ENCODE measurements around the gene NRN1.
"Not testable (repeated sequence)": the region's sequence is repeated elsewhere in the genome, so short reads cannot be mapped to it uniquely, and the experiment has no call there.

The NRN1 gene

DNA sequence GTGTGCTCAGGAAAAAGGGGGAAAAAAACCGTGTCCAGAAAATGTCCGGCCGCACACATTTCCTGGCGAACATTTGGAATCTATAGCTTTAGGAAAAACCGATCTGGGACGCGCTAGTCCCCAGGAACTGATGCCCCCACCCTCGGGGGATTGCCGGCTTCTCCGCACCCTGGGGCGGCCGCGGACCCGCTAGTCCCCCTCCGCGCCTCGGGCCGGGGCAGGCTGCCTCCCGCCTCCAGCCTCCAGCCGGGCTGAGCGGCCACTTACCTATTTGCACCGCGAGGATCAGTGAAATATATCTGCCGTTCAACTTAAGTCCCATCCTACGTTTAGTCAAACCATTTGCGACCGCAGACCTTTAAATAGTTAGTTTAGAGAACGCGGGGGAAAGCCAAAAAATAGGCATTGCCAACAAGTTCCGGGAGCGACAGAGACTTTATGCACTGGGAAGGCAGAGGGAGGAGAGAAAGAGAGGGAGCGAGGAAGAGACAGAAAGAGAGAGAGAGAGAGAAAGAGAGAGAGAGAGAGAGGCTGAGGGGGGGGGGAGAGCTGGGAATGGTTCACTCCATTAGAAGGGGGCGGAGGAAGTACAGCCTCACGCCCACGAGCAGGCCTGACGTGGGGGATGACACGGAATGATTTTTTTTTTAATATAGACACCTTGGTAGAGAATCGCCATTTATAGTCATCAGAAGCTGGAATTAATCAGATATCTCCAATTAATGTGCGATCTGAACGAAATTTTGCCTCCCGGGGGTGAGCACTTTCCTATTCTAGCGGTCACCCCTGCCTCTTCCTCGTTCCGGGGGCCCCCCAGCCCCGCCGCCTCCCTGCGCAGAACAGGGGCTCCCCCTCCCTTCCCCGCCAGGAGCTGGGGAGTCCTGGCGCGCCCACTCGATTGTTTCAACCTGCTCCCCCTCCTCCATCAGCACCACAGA, at the start of gene NRN1:
Gene NRN1, minus strand, starts transcription at position 498 of the 938 bp plus-strand sequence. Its CDS starts 176 bp downstream, at position 322.
- DNase-seq (ENCODE audit: low spot score), result no peak

GRCh38 chr6:6052216-6052615, 45.5 kb upstream of the NRN1 start:
- DNase-seq (ENCODE audit: low spot score), result no peak

DNA sequence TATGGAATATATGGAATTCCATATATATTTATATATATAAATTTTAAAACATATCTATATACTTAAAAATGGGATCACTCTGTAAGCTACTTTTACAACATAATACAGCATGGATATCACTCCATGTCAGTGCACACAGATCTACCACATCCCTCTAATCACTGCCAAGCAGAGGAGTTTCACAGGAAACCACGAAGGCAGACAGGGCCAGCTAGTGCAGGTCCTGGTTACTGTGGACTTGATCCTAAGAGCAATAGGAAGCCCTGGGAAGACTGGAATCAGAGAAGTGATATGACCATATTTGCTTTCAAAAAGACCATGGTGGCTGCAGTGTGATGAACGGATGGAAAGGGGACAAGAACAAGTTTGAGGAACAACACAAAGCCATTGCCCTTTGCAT, 40.0 kb upstream of the NRN1 start:
- no peak for DNase-seq (ENCODE audit: low spot score)

DNA sequence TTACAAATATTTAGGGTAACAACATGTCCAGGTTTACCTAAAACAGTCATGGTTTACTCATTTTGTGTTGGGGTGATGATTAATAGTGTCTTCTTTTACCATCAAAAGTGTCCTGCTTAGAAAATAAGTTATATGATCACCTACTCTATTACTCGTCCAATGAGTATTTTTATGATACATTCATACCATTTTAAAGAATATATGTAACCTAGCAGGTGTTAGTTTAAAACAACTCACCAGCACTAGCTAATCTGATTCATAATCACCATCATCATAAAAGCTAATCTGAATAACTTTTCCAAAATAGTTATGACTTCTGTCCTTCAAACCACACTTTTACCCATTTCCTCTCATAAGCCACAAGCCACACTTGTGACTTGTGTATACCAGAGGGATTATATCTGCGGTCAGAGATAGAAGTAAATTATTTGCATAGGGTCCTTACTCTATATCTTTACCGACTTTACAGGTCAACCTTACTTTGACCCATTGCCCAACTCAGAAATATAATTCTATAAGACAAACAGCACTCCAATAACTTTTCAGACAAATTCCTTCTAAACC, 33.3 kb upstream of the NRN1 start:
- no peak for DNase-seq (ENCODE audit: low spot score)

DNA sequence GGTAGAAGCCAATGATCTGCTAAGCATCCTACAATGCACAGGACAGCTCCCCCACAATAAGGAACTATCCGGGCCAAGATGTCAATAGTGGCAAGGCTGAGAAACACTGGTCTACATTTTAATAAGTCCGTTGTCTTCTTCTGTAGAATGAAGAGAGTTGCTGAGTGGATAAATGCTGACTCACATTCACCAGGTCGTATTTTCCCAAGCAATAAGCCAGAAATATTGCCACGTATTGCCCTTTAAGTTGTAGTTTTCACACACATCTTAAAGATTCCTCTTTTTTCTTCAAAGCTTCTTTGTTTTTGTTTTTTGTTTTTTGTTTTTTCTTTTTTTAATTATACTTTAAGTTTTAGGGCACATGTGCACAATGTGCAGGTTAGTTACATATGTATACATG, 30.5 kb upstream of the NRN1 start:
- no peak for DNase-seq (ENCODE audit: low spot score)

- DNase-seq (ENCODE audit: low spot score), result no peak
These were observed 27.1 kb upstream of the NRN1 start for GRCh38 chr6:6033858-6034257.

GRCh38 chr6:6026513-6027205, 19.9 kb upstream of the NRN1 start:
- no peak for DNase-seq (ENCODE audit: low spot score)

- no peak for DNase-seq (ENCODE audit: low spot score)
These were observed 19.0 kb upstream of the NRN1 start for GRCh38 chr6:6025736-6026135.

DNA sequence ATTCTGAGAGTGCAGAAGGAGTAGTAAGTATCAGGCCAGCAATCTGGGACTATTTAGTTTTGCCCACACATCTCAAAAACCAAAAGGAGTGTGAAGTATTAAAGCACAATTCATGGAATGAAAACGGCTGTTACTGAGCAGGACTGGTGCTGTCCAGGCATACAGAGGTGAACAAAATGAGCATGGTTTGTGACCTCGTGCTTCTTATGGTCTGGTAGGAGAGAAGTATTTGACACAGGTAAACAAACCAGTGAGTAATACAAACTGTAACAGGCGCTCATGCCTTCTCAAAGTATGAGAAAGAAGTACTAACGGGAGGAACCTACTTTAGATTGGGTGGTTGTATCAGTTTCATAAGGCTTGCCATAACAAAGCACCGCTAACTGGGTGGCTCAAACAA, 17.5 kb upstream of the NRN1 start:
- DNase-seq (ENCODE audit: low spot score), result no peak

DNA sequence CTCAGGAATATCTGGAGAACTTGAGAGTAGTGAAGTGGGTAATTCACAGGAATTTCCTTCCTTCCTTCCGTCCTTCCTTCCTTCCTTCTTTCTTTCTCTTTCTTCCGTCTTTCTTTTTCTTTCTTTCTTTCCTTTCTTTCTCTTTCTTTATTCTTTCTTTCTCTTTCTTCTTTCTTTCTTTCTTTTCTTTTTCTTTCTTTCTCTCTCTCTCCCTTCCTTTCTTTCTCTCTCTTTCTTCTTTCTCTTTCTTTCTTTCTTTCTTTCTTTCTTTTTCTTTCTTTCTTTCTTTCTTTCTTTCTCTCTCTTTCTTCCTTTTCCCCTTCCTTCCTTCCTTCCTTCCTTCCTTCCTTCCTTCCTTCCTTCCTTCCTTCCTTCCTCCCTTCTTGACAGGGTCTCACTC, 16.1 kb upstream of the NRN1 start:
- DNase-seq (ENCODE audit: low spot score), result not testable (repeated sequence)

DNA sequence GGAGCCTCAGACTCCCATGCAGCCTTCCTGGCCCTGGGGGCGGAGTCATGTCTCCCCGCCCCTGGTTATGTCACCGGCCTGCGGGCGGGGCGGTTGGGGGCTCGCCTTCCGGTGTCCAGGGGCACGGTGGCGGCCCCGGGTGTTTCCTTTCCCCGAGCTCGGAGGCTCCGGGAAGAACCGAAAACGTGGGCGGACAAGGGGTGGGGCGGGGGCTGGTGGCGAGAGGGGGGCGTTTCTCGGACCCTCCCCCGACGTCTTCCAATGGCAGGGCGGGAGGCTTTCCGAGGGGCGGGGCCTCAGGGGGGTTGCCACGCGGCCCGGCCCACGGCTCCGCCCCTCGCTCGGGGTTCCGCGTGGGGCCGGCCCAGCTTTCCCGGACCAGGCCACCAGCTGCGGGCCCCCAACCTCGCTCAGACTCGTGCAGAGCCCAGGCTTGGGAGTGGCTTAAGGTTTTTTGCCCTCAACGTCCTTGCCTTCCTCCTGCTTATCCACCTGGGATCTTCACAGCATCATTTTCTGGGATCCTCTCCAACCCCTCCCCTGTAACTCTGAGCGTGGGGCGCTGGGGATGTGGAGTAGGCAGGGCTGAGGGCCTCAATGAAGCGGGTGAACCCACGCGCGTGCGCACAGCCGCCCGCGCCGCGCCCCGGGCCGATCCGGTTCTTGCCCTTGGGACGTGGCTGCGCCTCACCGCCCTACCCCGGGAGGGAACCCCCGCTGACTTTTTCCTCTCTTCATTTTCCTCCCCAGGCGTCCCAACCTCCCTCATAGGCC, 2.1 kb upstream of the NRN1 start:
- peak; percentile 34 for DNase-seq (ENCODE audit: low spot score)

DNA sequence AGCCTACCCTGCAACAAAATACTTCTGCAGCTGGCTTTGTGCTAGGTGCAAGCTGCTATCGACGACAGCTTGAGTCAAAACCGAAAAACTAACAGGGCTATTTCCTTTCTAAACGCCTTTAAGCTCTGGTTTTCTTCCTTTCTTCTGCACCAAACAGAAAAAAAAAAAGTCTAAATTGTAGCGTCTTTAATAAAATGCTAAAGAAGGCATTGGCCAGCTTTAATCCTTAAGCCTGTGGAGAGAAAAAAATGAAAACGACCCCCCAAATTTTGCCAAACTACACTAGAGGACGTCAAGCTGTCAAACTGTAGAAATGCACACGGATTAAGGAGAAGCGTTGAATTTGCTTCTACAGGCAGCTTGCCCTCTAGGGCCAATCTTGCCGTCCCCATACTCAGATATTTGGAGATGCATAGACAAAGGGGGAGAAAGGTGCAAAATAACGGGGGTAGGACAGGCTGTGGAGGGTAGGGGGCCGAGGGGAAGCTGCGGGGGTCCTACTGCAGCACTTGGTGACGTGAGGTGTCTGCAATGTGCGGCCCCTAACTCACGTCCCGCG, 1.4 kb upstream of the NRN1 start:
- DNase-seq (ENCODE audit: low spot score), result no peak

- DNase-seq (ENCODE audit: low spot score), result no peak
These were observed 802 bp upstream of the NRN1 start for GRCh38 chr6:6007366-6008088.

GRCh38 chr6:6006006-6006427, 708 bp downstream of the NRN1 start:
- no peak for DNase-seq (ENCODE audit: low spot score)

DNA sequence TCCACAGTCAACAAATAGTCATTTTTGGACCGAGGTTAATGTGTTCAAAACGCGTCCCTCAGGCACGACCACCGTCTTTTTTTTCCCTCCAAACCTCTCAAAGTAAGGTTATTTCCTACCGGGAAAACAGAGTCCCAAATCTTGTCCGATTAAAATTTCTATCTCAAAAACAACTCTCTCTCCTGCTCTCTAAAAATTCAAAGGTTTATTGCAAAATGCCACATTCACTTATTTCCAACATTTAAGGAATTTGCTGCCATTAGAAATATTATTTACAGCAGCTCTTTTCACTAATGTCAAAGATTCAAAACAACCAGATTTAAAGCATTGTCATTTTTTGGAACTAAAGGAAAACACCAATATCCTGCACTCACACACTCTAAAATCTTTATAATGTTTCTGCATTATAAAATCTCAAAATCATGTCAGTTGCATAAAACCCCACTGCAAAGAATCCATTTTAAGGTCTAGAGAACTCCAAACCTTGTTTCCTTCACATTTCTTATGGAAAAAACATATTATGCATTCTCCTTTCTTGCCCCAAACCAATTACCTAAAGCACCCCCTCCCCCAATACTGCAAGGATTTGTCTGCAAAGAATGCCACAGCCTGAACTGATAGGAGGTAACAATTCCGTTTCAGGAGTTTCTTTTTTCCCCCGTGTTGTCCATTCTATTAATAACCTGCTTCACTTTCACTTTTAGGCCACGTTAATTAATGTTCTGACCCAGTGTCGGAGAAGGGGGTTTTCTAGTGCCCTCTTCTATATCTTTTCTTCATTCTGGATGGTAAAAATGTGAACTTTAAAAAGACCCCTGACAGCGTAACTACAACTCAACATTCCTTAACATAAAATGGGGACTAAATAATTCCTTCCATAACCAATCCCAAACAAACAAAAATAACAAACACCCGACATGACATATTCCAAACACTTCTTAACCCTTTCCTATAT, 1.4 kb downstream of the NRN1 start:
- DNase-seq (ENCODE audit: low spot score), result no peak

GRCh38 chr6:6004390-6004995, 2.2 kb downstream of the NRN1 start:
- DNase-seq (ENCODE audit: low spot score), result no peak

DNA sequence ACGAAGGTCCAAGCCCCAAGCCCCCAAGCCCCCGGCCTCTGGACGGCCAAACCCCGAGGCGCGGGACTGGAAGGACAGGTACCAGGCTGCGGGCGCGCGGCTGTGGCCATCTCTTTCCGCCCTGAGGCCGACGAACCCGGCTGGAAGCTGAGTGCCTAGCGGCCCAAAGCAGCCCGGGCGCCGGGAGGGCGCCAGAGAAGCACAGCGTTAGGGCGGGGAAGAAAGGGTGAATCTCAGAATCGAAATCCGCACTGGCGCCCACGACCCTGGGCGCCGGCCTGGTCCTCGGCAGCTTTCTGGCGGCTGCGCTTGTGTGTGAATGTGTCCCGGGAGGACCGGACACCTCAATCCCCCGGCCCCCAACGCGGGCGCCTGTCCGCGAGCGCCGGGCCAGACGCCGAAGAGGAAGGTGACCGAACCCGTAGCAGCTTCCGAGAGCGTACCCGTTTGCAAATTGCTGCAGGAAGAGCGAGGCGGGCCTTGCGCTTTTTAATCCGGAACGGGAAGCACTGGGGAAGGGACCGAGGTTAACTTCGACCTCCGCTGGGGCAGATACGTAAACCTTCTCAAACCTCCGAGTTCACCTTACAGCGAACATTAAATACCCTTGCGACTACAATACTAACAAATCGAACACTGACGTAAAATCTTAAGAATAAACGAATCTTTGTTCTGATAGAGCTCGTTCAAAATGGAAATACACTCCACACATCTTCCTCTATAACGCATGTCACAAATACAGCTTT, 2.9 kb downstream of the NRN1 start:
- DNase-seq (ENCODE audit: low spot score), result no peak

- no peak for DNase-seq (ENCODE audit: low spot score)
These were observed 3.7 kb downstream of the NRN1 start for GRCh38 chr6:6002848-6003620.

Data from hematopoietic multipotent progenitor cell treated with erythropoietin and hydrocortisone succinate and interleukin-3 and kit ligand, for 15 days (in vitro differentiated cells).